SK-N-MC (cell line): ENCODE measurements around the gene ZNF462.

Source experiments
- DNase-seq: peaks from one replicate; pipeline ENCODE4 v3.0.0-alpha.2; 2011; ENCODE audit warnings: low read depth, low spot score
- H3K27ac ChIP-seq: fragments of 200-600 bp; sonication (generic); 2 replicates; pipeline ENCODE4 v1.5.1; 2016; ENCODE audit warnings: mixed run types
- H3K36me3 ChIP-seq: fragments of 200-600 bp; sonication (generic); 2 replicates; pipeline ENCODE4 v1.6.1; 2017; ENCODE audit warnings: antibody characterized with exemption, low read length, mixed read lengths; ENCODE audit not compliant: insufficient read depth
- H3K4me3 ChIP-seq: fragments of 200-600 bp; sonication (generic); 2 replicates; pipeline ENCODE4 v1.5.1; 2016
- H3K9ac ChIP-seq: fragments of 200-600 bp; sonication (generic); 2 replicates; pipeline ENCODE4 v1.8.0; 2017; ENCODE audit warnings: mixed run types, mixed read lengths; ENCODE audit not compliant: insufficient read length
- H3K9me3 ChIP-seq: fragments of 200-600 bp; sonication (generic); 2 replicates; pipeline ENCODE4 v1.6.1; 2017; ENCODE audit warnings: low read depth, mild to moderate bottlenecking, antibody characterized with exemption, low read length, moderate library complexity, mixed read lengths
- EZH2 ChIP-seq: fragments of 200-600 bp; sonication (generic); IDR thresholded peaks from one replicate; pipeline ENCODE4 v1.6.1; 2017; ENCODE audit warnings: antibody characterized with exemption
- FOXP2 ChIP-seq: optimal IDR thresholded peaks from 2 replicates; pipeline ENCODE3; 2011; ENCODE audit warnings: mild to moderate bottlenecking, moderate library complexity; ENCODE audit not compliant: insufficient read depth; ENCODE audit errors: extremely low read length, control extremely low read depth
- POLR2AphosphoS5 ChIP-seq: IDR thresholded peaks from 2 replicates; pipeline ENCODE4 v1.6.1; 2012; ENCODE audit warnings: mild to moderate bottlenecking, low read depth, low read length, borderline replicate concordance

The ZNF462 gene

GRCh38 chr9:106992186-106992585 lies 129.2 kb downstream of the ZNF462 start:
- no peaks in the 10 kb centered on the region for H3K36me3 ChIP-seq
- H3K27ac ChIP-seq = no peak overlapping the region
- TF ChIP-seq EZH2 (no peak), POLR2AphosphoS5 (no peak), FOXP2 (no peak)

DNA sequence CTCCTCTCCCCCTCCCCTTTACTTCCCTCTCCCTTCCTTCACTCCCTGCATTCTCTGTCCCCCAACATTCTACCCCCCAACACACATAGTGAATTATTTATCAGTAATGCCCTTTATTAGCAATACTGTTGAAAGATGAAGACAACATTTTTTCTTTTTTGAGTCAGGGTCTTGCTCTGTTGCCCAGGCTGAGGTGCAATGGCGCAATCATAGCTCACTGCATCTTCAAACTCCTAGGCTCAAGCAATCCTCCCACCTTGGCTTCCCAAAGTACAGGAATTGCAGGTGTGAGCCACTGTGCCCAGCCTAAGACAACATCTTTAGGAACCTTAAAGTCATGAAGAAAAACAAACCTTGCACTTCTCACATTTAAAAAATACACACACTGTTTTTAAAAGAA lies 130.6 kb downstream of the ZNF462 start:
- Histone ChIP-seq H3K36me3 (no peaks in the 10 kb centered on the region), H3K4me3 (no peak overlapping the region), H3K9ac (no peak overlapping the region), H3K27ac (no peak overlapping the region), H3K9me3 (no peaks in the 10 kb centered on the region)
- TF ChIP-seq FOXP2 (no peak), POLR2AphosphoS5 (no peak), EZH2 (no peak)
- DNase-seq = no peak

More at GRCh38 chr9:106992186-106992585, 129.2 kb downstream of the ZNF462 start:
- Histone ChIP-seq H3K4me3 (no peak overlapping the region), H3K9ac (no peak overlapping the region), H3K9me3 (no peaks in the 10 kb centered on the region)
- DNase-seq = no peak

DNA sequence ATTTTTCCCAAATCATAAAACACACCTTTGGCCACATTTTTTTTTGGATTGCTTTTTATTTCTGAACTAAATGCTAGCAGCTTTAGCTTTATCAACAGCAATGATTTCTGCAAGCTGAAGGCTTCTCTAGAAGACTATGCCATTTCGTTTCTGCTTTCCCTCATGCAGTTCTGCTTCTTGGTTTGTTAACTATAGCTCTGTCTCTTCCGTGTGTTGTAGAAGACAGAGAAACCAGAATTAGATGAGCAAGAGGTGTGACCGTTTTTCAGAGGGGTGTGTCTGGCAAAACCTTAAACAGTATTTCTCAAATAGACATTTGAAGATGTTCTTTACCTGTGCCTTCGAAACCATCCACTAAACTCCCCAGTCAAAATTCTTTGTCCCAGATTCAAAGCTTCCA lies 131.5 kb downstream of the ZNF462 start:
- no peak overlapping the region for H3K9ac ChIP-seq
- H3K36me3 ChIP-seq = no peaks in the 10 kb centered on the region
- TF ChIP-seq POLR2AphosphoS5 (no peak), EZH2 (no peak), FOXP2 (no peak)
- H3K27ac ChIP-seq = no peak overlapping the region
- H3K4me3 ChIP-seq = no peak overlapping the region
- H3K9me3 ChIP-seq = no peaks in the 10 kb centered on the region
- no peak for DNase-seq

DNA sequence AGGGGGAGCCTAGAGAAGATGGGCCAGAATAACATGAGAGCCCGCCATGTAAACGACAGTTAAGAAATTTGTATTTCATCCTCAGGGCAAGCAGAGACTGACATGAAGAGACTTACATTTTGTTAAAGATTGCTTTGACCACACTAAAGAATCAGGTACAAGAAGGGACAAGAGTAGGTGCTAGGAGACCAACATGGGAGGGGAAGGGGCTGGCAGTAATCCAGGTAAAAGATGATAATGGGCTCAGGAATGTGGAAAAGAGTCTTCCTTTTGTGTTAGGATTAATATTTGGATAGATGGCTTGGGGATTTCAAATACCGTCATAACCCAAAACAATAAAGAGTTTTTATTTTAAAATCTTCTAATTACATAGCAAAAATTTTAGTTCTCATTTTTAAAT lies 137.3 kb downstream of the ZNF462 start:
- Histone ChIP-seq H3K27ac (no peak overlapping the region), H3K4me3 (no peak overlapping the region), H3K9ac (no peak overlapping the region), H3K36me3 (no peaks in the 10 kb centered on the region), H3K9me3 (no peaks in the 10 kb centered on the region)
- TF ChIP-seq FOXP2 = no peak
- TF ChIP-seq POLR2AphosphoS5 = no peak
- no peak for TF ChIP-seq EZH2
- DNase-seq = no peak

GRCh38 chr9:107005201-107005600 lies 142.2 kb downstream of the ZNF462 start:
- no peak overlapping the region for H3K9ac ChIP-seq
- no peak for TF ChIP-seq EZH2
- TF ChIP-seq POLR2AphosphoS5 = no peak
- no peak for TF ChIP-seq FOXP2
- no peaks in the 10 kb centered on the region for H3K36me3 ChIP-seq
- no peak for DNase-seq
- H3K9me3 ChIP-seq = no peaks in the 10 kb centered on the region
- H3K27ac ChIP-seq = no peak overlapping the region
- H3K4me3 ChIP-seq = no peak overlapping the region

DNA sequence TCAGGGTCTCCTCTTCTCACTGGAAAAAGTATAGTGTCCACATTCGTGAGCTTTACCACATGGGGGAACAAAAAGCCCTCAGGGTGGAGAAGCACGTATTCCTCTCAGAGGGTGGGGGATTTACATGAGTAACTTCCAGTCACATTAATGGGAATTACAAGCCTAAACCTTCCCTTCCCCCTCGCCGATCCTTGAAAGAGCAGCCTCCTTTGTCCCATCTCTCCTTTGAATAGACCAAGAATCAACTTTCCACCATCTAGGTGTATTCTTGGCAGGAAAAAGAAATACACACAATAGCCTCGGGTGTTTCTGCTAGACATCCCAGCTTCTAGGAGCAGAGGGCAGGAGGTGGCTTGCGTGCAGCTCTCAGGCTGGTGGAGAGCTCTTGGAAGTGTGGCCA lies 144.4 kb downstream of the ZNF462 start:
- DNase-seq = no peak
- H3K27ac ChIP-seq = no peak overlapping the region
- no peaks in the 10 kb centered on the region for H3K36me3 ChIP-seq

GRCh38 chr9:107008011-107008410 lies 145.0 kb downstream of the ZNF462 start:
- TF ChIP-seq FOXP2 (no peak), EZH2 (no peak), POLR2AphosphoS5 (no peak)
- H3K36me3 ChIP-seq = no peaks in the 10 kb centered on the region
- no peaks in the 10 kb centered on the region for H3K9me3 ChIP-seq
- no peak overlapping the region for H3K27ac ChIP-seq
- no peak for DNase-seq
- no peak overlapping the region for H3K4me3 ChIP-seq
- H3K9ac ChIP-seq = no peak overlapping the region

More for the DNA sequence above, 144.4 kb downstream of the ZNF462 start:
- TF ChIP-seq POLR2AphosphoS5 (no peak), EZH2 (no peak), FOXP2 (no peak)
- Histone ChIP-seq H3K9me3 (no peaks in the 10 kb centered on the region), H3K4me3 (no peak overlapping the region), H3K9ac (no peak overlapping the region)

DNA sequence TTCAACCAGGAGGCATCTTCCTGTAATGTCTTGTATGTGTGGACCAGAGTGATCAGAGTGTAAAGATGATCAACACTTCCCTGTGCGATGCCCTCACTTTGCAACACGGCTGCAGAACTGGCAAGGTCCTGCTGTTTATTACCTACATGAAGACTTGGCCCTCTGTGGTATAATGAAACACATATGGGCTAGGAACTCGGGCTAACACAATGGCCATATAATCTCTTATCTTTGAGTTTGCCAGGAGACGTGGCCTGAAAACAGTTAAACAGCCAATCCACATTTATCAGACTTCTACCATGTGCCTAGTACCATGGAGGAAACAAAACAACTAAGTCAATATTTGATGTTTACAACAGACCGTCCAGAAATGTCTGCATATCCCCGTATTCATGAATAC lies 145.5 kb downstream of the ZNF462 start:
- Histone ChIP-seq H3K9ac (no peak overlapping the region), H3K27ac (no peak overlapping the region), H3K4me3 (no peak overlapping the region), H3K36me3 (no peaks in the 10 kb centered on the region), H3K9me3 (no peaks in the 10 kb centered on the region)
- TF ChIP-seq POLR2AphosphoS5 (no peak), FOXP2 (no peak), EZH2 (no peak)
- no peak for DNase-seq

- Histone ChIP-seq H3K27ac (no peak overlapping the region), H3K4me3 (no peak overlapping the region), H3K9me3 (no peaks in the 10 kb centered on the region), H3K9ac (no peak overlapping the region), H3K36me3 (no peaks in the 10 kb centered on the region)
- no peak for TF ChIP-seq POLR2AphosphoS5
- TF ChIP-seq FOXP2 = no peak
- TF ChIP-seq EZH2 = no peak
- DNase-seq = no peak
Measured at GRCh38 chr9:107016383-107016782, 153.4 kb downstream of the ZNF462 start.
